Activated T-cell treated with anti-CD3 and anti-CD28 coated beads for 48 hours (primary cell): Measurements from ENCODE around the gene TSPAN33.
"Not testable (repeated sequence)": the region's sequence is repeated elsewhere in the genome, so short reads cannot be mapped to it uniquely, and the experiment has no call there.

Experiments
- DNase-seq: peaks from one replicate; pipeline ENCODE4 v3.0.0-alpha.2; 2020; ENCODE audit warnings: low read depth

TSPAN33 gene

DNA sequence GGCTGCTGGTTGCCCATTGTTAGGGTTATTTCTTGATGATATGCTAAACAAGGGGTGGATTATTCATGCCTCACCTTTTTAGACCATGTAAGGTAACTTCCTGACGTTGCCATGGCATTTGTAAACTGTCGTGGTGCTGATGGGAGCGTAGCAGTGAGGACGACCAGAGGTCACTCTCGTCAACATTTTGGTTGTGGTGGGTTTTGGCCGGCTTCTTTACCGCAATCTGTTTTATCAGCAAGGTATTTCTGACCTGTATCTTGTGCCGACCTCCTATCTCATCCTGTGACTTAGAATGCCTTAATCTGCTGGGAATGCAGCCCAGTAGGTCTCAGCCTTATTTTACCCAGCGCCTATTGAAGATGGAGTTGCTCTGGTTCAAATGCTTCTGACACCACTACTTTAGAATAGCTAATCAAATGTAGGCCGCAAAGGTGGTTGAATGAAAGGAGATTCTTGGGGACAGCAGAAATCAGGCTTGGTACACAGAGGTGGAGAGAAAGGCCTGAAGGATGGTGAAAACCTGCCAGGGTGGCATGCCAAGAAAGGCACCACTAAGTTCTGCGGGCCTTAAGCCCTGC, 26.0 kb downstream of the TSPAN33 start:
- no peak for DNase-seq

DNA sequence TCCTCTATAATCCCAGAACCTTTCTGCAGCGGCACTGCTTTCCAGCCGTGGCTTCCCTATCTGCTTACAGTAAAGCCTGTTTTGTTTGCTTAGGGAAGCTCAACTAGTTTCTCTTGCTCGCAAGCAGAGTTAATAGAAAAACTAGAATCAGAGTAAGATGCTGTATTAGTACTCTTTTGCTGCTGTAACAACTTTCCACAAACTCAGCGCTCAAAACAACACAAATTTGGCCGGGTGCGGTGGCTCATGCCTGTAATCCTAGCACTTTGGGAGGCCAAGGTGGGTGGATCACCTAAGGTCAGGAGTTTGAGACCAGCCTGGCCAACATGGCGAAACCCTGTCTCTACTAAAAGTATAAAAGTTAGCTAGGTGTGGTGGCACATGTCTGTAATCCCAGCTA, 29.4 kb downstream of the TSPAN33 start:
- DNase-seq = not testable (repeated sequence)

DNA sequence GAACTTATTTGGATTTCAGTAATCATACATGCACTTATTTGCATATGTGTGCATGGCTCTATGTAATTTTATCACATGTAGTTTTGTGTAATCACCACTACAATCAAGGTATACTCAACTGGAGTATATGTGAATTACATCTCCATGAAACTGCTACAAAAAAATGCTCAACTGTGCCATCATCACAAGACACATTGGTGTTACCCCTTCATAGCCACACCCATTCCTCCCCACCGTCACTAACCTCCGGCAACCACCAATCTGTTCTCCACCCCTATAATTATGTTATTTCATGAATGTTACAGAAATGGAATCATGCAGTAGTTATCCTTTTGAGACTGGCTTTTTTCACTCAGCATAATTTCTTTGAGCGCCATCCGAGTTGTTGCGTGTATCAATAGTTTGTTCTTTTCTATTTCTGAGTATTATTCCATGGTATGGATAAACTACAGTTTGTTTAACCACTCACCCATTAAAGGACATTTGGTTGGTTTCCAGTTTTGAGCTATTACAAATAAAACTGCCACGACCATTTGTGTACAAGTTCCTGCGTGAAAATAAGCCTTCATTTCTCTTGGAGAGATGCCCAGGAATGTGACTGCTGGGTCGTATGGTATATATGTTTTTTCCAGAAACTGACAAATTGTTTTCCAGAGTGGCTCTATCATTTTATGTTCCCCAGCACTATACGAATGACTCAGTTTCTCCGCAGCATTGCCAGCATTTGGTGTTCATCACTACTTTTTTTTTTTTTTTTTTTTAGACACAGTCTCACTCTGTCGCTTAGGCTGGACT, 32.6 kb downstream of the TSPAN33 start:
- DNase-seq = no peak

- no peak for DNase-seq
Measured at GRCh38 chr7:129184981-129185670, 40.6 kb downstream of the TSPAN33 start.

GRCh38 chr7:129186749-129187260, 42.3 kb downstream of the TSPAN33 start:
- DNase-seq = no peak

- DNase-seq = no peak
Measured at GRCh38 chr7:129187681-129188371, 43.3 kb downstream of the TSPAN33 start.

DNA sequence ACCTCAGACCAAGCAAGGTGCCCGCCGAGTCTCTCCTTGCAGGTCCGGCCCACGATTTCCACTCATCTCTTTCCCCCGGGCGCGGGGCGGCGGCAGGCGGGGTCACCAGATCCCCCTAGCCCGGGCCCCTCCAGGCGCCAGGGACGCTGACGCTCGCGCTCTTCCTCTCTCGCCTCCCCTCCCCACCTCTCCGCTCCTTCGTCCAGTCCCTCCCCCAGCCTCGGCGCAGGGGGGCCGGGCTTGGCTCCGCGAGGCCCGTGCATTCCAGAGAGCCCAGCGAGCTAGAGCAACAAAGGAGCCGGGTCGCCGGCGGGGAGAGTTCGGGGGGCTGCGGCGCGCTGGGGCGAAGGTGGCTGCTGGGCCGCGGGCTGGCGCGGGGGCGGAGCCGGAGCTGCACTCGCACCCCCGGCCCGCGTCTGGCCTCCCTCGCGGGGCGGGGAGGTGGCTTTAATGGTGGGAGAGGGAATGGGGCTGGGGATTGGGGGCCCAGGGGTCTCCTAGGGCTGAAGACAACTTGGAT, 43.9 kb downstream of the TSPAN33 start, which contains the start of gene SMO:
SMO (plus strand) TSS at position 262 of the 520 bp plus-strand sequence. CDS start 519 bp downstream, outside the sequence.
- DNase-seq = no peak

DNA sequence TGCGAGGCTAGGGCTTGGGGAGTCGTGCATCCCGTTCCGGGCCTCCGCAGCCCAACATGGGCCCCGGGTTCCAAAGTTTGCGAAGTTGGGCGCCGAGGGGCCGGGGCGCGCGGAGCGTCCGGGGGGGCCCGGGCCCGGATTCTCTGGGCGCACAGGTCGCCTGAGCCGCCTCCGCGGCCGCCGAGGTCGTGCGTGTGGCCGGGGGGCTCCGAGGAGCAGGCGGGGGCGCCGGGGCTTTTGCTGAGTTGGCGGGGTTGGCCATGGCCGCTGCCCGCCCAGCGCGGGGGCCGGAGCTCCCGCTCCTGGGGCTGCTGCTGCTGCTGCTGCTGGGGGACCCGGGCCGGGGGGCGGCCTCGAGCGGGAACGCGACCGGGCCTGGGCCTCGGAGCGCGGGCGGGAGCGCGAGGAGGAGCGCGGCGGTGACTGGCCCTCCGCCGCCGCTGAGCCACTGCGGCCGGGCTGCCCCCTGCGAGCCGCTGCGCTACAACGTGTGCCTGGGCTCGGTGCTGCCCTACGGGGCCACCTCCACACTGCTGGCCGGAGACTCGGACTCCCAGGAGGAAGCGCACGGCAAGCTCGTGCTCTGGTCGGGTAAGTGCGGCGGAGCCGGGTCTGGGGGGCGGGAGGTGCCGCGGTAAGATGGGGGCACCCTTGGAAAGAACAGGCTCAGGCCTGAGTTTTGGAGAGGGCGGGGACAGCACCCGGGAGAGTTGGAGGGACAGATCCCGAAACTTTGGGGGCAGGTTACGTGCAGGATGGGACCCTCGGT, 44.6 kb downstream of the TSPAN33 start:
- DNase-seq = no peak

DNA sequence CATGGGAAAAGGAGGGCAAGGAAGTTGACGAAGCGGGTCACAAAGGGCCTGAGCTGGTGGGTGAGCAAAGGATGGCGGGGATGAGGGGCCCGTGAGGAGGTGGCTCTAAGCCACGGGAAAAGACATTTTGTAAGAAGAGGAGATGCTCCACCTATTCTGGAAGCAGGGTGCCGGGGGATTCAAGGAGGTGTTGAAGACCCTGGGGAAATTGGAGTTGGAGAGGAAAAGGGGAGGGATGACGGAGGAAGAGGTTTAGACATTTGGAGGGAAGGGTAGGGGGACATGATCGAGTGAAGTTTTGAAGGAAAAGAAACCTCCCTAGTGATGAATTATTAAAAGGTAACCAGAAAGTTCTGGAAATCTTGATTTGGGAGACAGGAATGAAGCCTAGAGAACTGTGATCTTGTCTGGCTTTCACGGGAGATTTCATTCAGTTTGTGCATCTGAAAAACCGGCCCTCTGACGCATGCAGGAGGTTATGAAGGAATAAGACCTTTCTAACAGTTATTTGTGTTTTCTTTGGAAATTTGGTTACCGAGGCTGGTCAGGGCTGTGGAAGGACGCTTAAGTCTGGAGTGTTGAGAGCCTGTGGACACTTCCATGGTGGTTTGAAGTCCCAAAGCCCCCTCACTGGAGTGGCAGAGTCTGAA, 45.3 kb downstream of the TSPAN33 start:
- DNase-seq = no peak

- no peak for DNase-seq
Measured at GRCh38 chr7:129191272-129191671, 46.8 kb downstream of the TSPAN33 start.

DNA sequence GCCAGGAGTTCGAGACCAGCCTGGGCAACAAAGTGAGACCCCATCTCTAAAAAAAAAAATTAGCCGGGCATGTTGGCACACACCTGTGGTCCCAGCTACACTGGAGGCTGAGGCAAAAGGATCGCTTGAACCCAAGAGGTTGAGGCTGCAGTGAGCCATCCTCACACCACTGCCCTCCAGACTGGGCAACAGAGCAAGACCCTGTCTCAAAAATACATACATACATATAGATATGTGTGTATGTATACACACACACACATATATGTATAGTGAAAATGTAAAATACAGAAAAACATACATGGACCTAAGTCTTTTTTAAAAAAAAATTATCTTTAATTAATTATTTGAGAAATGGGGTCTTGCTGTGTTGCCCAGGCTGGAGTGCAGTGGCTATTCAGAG, 49.4 kb downstream of the TSPAN33 start:
- no peak for DNase-seq

- no peak for DNase-seq
Measured at GRCh38 chr7:129197771-129198170, 53.3 kb downstream of the TSPAN33 start.

DNA sequence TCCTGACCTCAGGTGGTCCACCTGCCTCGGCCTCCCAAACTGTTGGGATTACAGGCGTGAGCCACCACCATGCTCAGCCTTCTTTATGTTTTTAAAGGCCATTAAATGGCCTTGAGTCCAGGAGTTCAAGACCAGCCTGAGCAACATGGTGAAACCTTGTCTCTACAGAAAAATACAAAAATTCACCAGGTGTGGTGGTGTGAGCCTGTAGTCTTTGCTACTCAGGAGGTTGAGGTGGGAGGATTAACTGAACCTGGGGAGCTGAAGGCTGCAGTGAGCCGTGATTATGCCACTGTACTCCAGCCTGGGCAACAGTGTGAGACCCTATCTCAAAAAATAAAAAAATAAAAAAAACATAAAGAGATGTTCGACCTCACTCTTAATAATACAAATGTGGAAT, 54.9 kb downstream of the TSPAN33 start:
- DNase-seq = no peak

DNA sequence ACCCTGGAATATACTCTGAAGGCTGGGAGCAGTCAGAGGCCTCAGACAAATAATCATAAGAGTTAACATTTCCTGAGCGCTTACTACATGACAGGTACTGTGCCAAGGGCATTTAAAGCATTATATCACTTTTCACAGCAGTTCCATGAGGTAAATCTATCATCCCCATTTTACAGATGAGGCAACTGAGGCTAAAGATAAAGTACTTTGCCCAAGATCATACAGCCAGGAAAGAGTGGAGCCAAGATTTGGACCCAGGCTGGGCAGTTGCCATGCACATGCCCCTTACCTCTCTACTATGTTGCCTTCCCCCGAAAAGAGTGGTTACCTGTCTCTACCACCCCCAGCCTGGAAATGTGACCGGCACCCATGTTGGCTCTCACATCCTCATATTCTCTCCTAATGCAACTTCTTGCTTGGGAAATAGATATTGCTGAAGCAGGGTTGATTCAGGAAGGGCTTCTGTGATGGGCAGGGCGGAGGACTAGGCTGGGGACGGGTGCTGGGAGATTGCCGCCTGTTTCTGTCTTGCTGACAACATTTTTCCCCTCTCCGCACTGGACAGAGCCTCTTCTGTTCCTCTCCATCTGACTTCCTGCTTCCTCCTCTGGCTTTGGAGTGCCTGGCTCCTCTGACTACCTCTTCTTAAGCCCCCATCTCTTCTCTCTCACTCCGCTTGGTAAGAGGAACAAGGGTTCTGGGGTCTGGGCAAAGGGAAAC, 57.7 kb downstream of the TSPAN33 start:
- DNase-seq = no peak

GRCh38 chr7:129203050-129203741, 58.7 kb downstream of the TSPAN33 start:
- DNase-seq = no peak

- DNase-seq = no peak
Measured at GRCh38 chr7:129205126-129205818, 60.8 kb downstream of the TSPAN33 start.

- no peak for DNase-seq
Measured at GRCh38 chr7:129205987-129206785, 61.7 kb downstream of the TSPAN33 start.

- no peak for DNase-seq
Measured at GRCh38 chr7:129208667-129209066, 64.2 kb downstream of the TSPAN33 start.
